GM18873 (cell line): ENCODE data around the gene TFAP2A.

Source experiments
- ATAC-seq: cut with Tn5 transposase; IDR thresholded peaks from one replicate; pipeline ENCODE4 v1.9.1; 2021; ENCODE audit warnings: mild to moderate bottlenecking, moderate library complexity, moderate number of reproducible peaks; ENCODE audit not compliant: unreplicated experiment, low FRiP score

The TFAP2A gene

GRCh38 chr6:10413850-10414738 is 780 bp downstream of the TFAP2A start:
- no peak for ATAC-seq

GRCh38 chr6:10413262-10413849 is 1.5 kb downstream of the TFAP2A start:
- no peak for ATAC-seq

GRCh38 chr6:10412461-10413261 is 2.2 kb downstream of the TFAP2A start:
- ATAC-seq = no peak

GRCh38 chr6:10411971-10412460 is 2.9 kb downstream of the TFAP2A start:
- peak; percentile 42 for ATAC-seq

- no peak for ATAC-seq
These were observed 3.5 kb downstream of the TFAP2A start for GRCh38 chr6:10411131-10411970.

- no peak for ATAC-seq
These were observed 4.4 kb downstream of the TFAP2A start for GRCh38 chr6:10410207-10411050.

- no peak for ATAC-seq
These were observed 5.1 kb downstream of the TFAP2A start for GRCh38 chr6:10409731-10410206.

- no peak for ATAC-seq
These were observed 5.6 kb downstream of the TFAP2A start for GRCh38 chr6:10409233-10409721.

GRCh38 chr6:10408457-10408856 is 6.4 kb downstream of the TFAP2A start:
- no peak for ATAC-seq

GRCh38 chr6:10407674-10408054 is 7.2 kb downstream of the TFAP2A start:
- no peak for ATAC-seq

- no peak for ATAC-seq
These were observed 7.7 kb downstream of the TFAP2A start for GRCh38 chr6:10407018-10407673.

- no peak for ATAC-seq
These were observed 8.3 kb downstream of the TFAP2A start for GRCh38 chr6:10406556-10406955.

- ATAC-seq = no peak
These were observed 9.4 kb downstream of the TFAP2A start for GRCh38 chr6:10405513-10405900.

GRCh38 chr6:10404799-10405512 is 9.9 kb downstream of the TFAP2A start:
- no peak for ATAC-seq

GRCh38 chr6:10404107-10404798 is 10.6 kb downstream of the TFAP2A start:
- ATAC-seq = peak; percentile 87

GRCh38 chr6:10403385-10404106 is 11.3 kb downstream of the TFAP2A start:
- peak; percentile 21 for ATAC-seq
